ENCODE results near the gene ZNF329. TPM values are rescaled to one million over a fixed set of nuclear protein-coding genes. Genes with fewer than 3 reads are reported as not detected.
"Not testable (repeated sequence)": the region's sequence is repeated elsewhere in the genome, so short reads cannot be mapped to it uniquely, and the experiment has no call there.

ZNF329 gene
- total RNA-seq (2014; rRNA removed; shearing (Covaris generic); ENCODE audit: low replicate concordance), result 9.8 and 10.2 TPM in 2 replicates

GRCh38 chr19:58150328-58150921 lies at the start of gene ZNF329:
ZNF329 (minus strand) TSS chr19:58150789; CDS start chr19:58129503, 21,286 bp downstream.
- no peaks in the 10 kb centered on the region for H3K27me3 ChIP-seq
- peak within 1 kb of the TSS; percentile 81 for H3K4me3 ChIP-seq
- DNase-seq, result peak; percentile 84
- H3K9me3 ChIP-seq, result peaks cover 42% of the 10 kb centered on the region
- H3K36me3 ChIP-seq, result no peaks in the 10 kb centered on the region

GRCh38 chr19:58196901-58197616 lies 46.5 kb upstream of the ZNF329 start:
- DNase-seq, result no peak
- Histone ChIP-seq H3K4me3 (no peak overlapping the region), H3K36me3 (peaks cover 9% of the 10 kb centered on the region), H3K9me3 (peaks cover 59% of the 10 kb centered on the region), H3K27me3 (no peaks in the 10 kb centered on the region)

- DNase-seq, result no peak
Measured at GRCh38 chr19:58183817-58184215, 33.2 kb upstream of the ZNF329 start.

GRCh38 chr19:58182989-58183816 lies 32.6 kb upstream of the ZNF329 start, which contains the start of gene ZNF274:
ZNF274 (plus strand) TSS chr19:58183061; CDS start chr19:58183966, 905 bp downstream.
- Histone ChIP-seq H3K36me3 (peaks cover 5% of the 10 kb centered on the region; the same call in 1 of the 2 replicates), H3K4me3 (peak within 1 kb of the TSS; percentile 59), H3K27me3 (no peaks in the 10 kb centered on the region), H3K9me3 (peaks cover 55% of the 10 kb centered on the region)
- DNase-seq, result peak; percentile 86

More at GRCh38 chr19:58183817-58184215, 33.2 kb upstream of the ZNF329 start:
- peak overlapping the region; percentile 59 for H3K4me3 ChIP-seq
- H3K27me3 ChIP-seq, result no peaks in the 10 kb centered on the region
- H3K36me3 ChIP-seq, result peaks cover 5% of the 10 kb centered on the region; the same call in 1 of the 2 replicates
- peaks cover 56% of the 10 kb centered on the region for H3K9me3 ChIP-seq

- H3K4me3 ChIP-seq, result peak overlapping the region; percentile 59
- no peak for DNase-seq
- peaks cover 5% of the 10 kb centered on the region; the same call in 1 of the 2 replicates for H3K36me3 ChIP-seq
- peaks cover 56% of the 10 kb centered on the region for H3K9me3 ChIP-seq
- H3K27me3 ChIP-seq, result no peaks in the 10 kb centered on the region
Measured at GRCh38 chr19:58182577-58182988, 32.0 kb upstream of the ZNF329 start.

GRCh38 chr19:58181902-58182576 lies 31.4 kb upstream of the ZNF329 start:
- Histone ChIP-seq H3K27me3 (no peaks in the 10 kb centered on the region), H3K9me3 (peaks cover 59% of the 10 kb centered on the region), H3K36me3 (peaks cover 5% of the 10 kb centered on the region; the same call in 1 of the 2 replicates), H3K4me3 (peak overlapping the region; percentile 59)
- peak; percentile 40 for DNase-seq

- peak; percentile 40 for DNase-seq
- H3K9me3 ChIP-seq, result peaks cover 34% of the 10 kb centered on the region
- H3K27me3 ChIP-seq, result no peaks in the 10 kb centered on the region
- H3K36me3 ChIP-seq, result no peaks in the 10 kb centered on the region
- no peak overlapping the region for H3K4me3 ChIP-seq
Measured at GRCh38 chr19:58170860-58171259, 20.3 kb upstream of the ZNF329 start.

GRCh38 chr19:58166708-58167280 lies 16.2 kb upstream of the ZNF329 start:
- Histone ChIP-seq H3K4me3 (no peak overlapping the region), H3K36me3 (no peaks in the 10 kb centered on the region), H3K27me3 (no peaks in the 10 kb centered on the region), H3K9me3 (peaks cover 47% of the 10 kb centered on the region)
- DNase-seq, result no peak

- Histone ChIP-seq H3K27me3 (no peaks in the 10 kb centered on the region), H3K36me3 (no peaks in the 10 kb centered on the region), H3K9me3 (peaks cover 52% of the 10 kb centered on the region), H3K4me3 (no peak overlapping the region)
- DNase-seq, result no peak
Measured at GRCh38 chr19:58166268-58166667, 15.7 kb upstream of the ZNF329 start.

GRCh38 chr19:58157045-58157728 lies 6.6 kb upstream of the ZNF329 start:
- Histone ChIP-seq H3K4me3 (no peak overlapping the region), H3K27me3 (no peaks in the 10 kb centered on the region), H3K9me3 (peaks cover 32% of the 10 kb centered on the region), H3K36me3 (no peaks in the 10 kb centered on the region)
- no peak for DNase-seq

GRCh38 chr19:58154679-58155648 lies 4.4 kb upstream of the ZNF329 start:
- Histone ChIP-seq H3K36me3 (no peaks in the 10 kb centered on the region), H3K4me3 (no peak overlapping the region), H3K27me3 (no peaks in the 10 kb centered on the region), H3K9me3 (peaks cover 35% of the 10 kb centered on the region)
- DNase-seq, result no peak

- Histone ChIP-seq H3K4me3 (no peak overlapping the region), H3K9me3 (peaks cover 42% of the 10 kb centered on the region), H3K27me3 (no peaks in the 10 kb centered on the region), H3K36me3 (no peaks in the 10 kb centered on the region)
- no peak for DNase-seq
Measured at GRCh38 chr19:58154287-58154678, 3.7 kb upstream of the ZNF329 start.

- Histone ChIP-seq H3K27me3 (no peaks in the 10 kb centered on the region), H3K9me3 (peaks cover 44% of the 10 kb centered on the region), H3K36me3 (no peaks in the 10 kb centered on the region), H3K4me3 (no peak overlapping the region)
- no peak for DNase-seq
Measured at GRCh38 chr19:58153386-58153785, 2.8 kb upstream of the ZNF329 start.

GRCh38 chr19:58147475-58147874 lies 3.1 kb downstream of the ZNF329 start:
- H3K36me3 ChIP-seq, result not testable (repeated sequence)

GRCh38 chr19:58145849-58146248 lies 4.7 kb downstream of the ZNF329 start:
- DNase-seq, result no peak
- H3K9me3 ChIP-seq, result peaks cover 31% of the 10 kb centered on the region

More at GRCh38 chr19:58147475-58147874, 3.1 kb downstream of the ZNF329 start:
- DNase-seq, H3K4me3 ChIP-seq, H3K27me3 ChIP-seq: not testable (repeated sequence)
- peaks cover 35% of the 10 kb centered on the region for H3K9me3 ChIP-seq

More at GRCh38 chr19:58145849-58146248, 4.7 kb downstream of the ZNF329 start:
- Histone ChIP-seq H3K27me3 (no peaks in the 10 kb centered on the region), H3K36me3 (peaks cover 7% of the 10 kb centered on the region), H3K4me3 (no peak overlapping the region)

All from MG63 (cell line).